Activated CD8-positive, alpha-beta memory T cell treated with anti-CD3 and anti-CD28 coated beads, Interleukin-2, amount 50 U/mL, for 48 hours (primary cell): ENCODE results near the gene QKI.
"Not testable (repeated sequence)": the region's sequence is repeated elsewhere in the genome, so short reads cannot be mapped to it uniquely, and the experiment has no call there.

Experiments used
- DNase-seq: peaks from one replicate; pipeline ENCODE4 v3.0.0-alpha.2; 2020

The QKI gene

GRCh38 chr6:163415620-163416556 is 1.4 kb downstream of the QKI start:
- DNase-seq = peak; percentile 64

GRCh38 chr6:163416557-163417253 is 2.2 kb downstream of the QKI start:
- no peak for DNase-seq

GRCh38 chr6:163417595-163417994 is 3.1 kb downstream of the QKI start:
- DNase-seq = no peak

GRCh38 chr6:163418311-163419029 is 4.0 kb downstream of the QKI start:
- DNase-seq = no peak

GRCh38 chr6:163419413-163420288 is 5.1 kb downstream of the QKI start:
- DNase-seq = no peak

GRCh38 chr6:163420289-163420614 is 5.7 kb downstream of the QKI start:
- no peak for DNase-seq

GRCh38 chr6:163422550-163422949 is 8.0 kb downstream of the QKI start:
- no peak for DNase-seq

- DNase-seq = no peak
These were observed 9.2 kb downstream of the QKI start for GRCh38 chr6:163423696-163424095.

GRCh38 chr6:163427498-163428254 is 13.2 kb downstream of the QKI start:
- no peak for DNase-seq

GRCh38 chr6:163428373-163428772 is 13.9 kb downstream of the QKI start:
- DNase-seq = no peak

GRCh38 chr6:163429858-163430448 is 15.4 kb downstream of the QKI start:
- no peak for DNase-seq

- no peak for DNase-seq
These were observed 17.8 kb downstream of the QKI start for GRCh38 chr6:163432300-163432699.

- not testable (repeated sequence) for DNase-seq
These were observed 19.0 kb downstream of the QKI start for GRCh38 chr6:163433486-163433885.

GRCh38 chr6:163435023-163435422 is 20.5 kb downstream of the QKI start:
- no peak for DNase-seq

- DNase-seq = no peak
These were observed 22.3 kb downstream of the QKI start for GRCh38 chr6:163436843-163437242.

- DNase-seq = no peak
These were observed 22.9 kb downstream of the QKI start for GRCh38 chr6:163437466-163437865.

GRCh38 chr6:163438298-163438939 is 23.9 kb downstream of the QKI start:
- DNase-seq = no peak

- no peak for DNase-seq
These were observed 24.4 kb downstream of the QKI start for GRCh38 chr6:163438940-163439335.

- DNase-seq = not testable (repeated sequence)
These were observed 24.9 kb downstream of the QKI start for GRCh38 chr6:163439390-163439789.

GRCh38 chr6:163439997-163440396 is 25.5 kb downstream of the QKI start:
- DNase-seq = no peak

GRCh38 chr6:163442336-163442735 is 27.8 kb downstream of the QKI start:
- DNase-seq = no peak
